Measurements from ENCODE around the gene KRABD2.

KRABD2 gene

GRCh38 chr17:8393470-8394231 is 17.1 kb upstream of the KRABD2 start:
- Histone ChIP-seq H3K9me3 (ENCODE audit: low read length) (no peaks in the 10 kb centered on the region), H3K79me2 (ENCODE audit: insufficient read depth, low read depth, low read length) (no peaks in the 10 kb centered on the region), H3K9me2 (ENCODE audit: insufficient read depth, low read length) (no peaks in the 10 kb centered on the region), H3K4me2 (ENCODE audit: low read length) (peak overlapping the region; percentile 33), H3K4me1 (ENCODE audit: insufficient read depth, low read length, poor library complexity, severe bottlenecking) (peaks cover 12% of the 10 kb centered on the region), H3K4me3 (ENCODE audit: low read depth, low read length, poor library complexity, severe bottlenecking) (no peak overlapping the region), H4K20me1 (ENCODE audit: insufficient read depth, low read length) (no peaks in the 10 kb centered on the region), H3K27ac (ENCODE audit: low read depth, low read length, poor library complexity, severe bottlenecking) (no peak overlapping the region), H2AFZ (ENCODE audit: low read length) (peak overlapping the region; percentile 58), H3K36me3 (ENCODE audit: insufficient read depth, low read length) (no peaks in the 10 kb centered on the region)
- no TSS peak for BruUV-seq (replicated peaks)
- CTCF ChIA-PET (ENCODE audit: unreplicated experiment) = no interaction called here
- TF ChIP-seq EZH2phosphoT487 (IDR thresholded peaks at IDR 0.05; ENCODE audit: borderline replicate concordance, low read depth, low read length) = no peak
- no peak for TF ChIP-seq CTCF (conservative IDR thresholded peaks at IDR 0.05; ENCODE audit: low read length)
- POLR2A ChIA-PET = interaction anchor here (0.6 to 2.2 kb wide), 4 partner anchors 10 to 508 kb away, joined by 3 to 5 read pairs (median 4); no protein-coding TSS in a partner anchor
- intact Hi-C loops (cut with micrococcal nuclease; ENCODE audit: unreplicated experiment) = no loop called here
- DNase-seq (ENCODE audit: low spot score) = peak; percentile 71

GRCh38 chr17:8392674-8393469 is 16.4 kb upstream of the KRABD2 start:
- intact Hi-C loops (cut with micrococcal nuclease; ENCODE audit: unreplicated experiment) = no loop called here
- Histone ChIP-seq H3K4me1 (ENCODE audit: insufficient read depth, low read length, poor library complexity, severe bottlenecking) (peaks cover 12% of the 10 kb centered on the region), H3K4me3 (ENCODE audit: low read depth, low read length, poor library complexity, severe bottlenecking) (no peak overlapping the region), H3K9me3 (ENCODE audit: low read length) (no peaks in the 10 kb centered on the region), H4K20me1 (ENCODE audit: insufficient read depth, low read length) (no peaks in the 10 kb centered on the region), H3K4me2 (ENCODE audit: low read length) (peak overlapping the region; percentile 33; the same call in 1 of the 2 replicates), H3K27ac (ENCODE audit: low read depth, low read length, poor library complexity, severe bottlenecking) (no peak overlapping the region), H2AFZ (ENCODE audit: low read length) (peak overlapping the region; percentile 58), H3K79me2 (ENCODE audit: insufficient read depth, low read depth, low read length) (no peaks in the 10 kb centered on the region), H3K9me2 (ENCODE audit: insufficient read depth, low read length) (no peaks in the 10 kb centered on the region), H3K36me3 (ENCODE audit: insufficient read depth, low read length) (no peaks in the 10 kb centered on the region)
- DNase-seq (ENCODE audit: low spot score) = no peak
- CTCF ChIA-PET (ENCODE audit: unreplicated experiment) = no interaction called here
- BruUV-seq (replicated peaks) = no TSS peak
- TF ChIP-seq EZH2phosphoT487 (IDR thresholded peaks at IDR 0.05; ENCODE audit: borderline replicate concordance, low read depth, low read length) (no peak), CTCF (conservative IDR thresholded peaks at IDR 0.05; ENCODE audit: low read length) (no peak)
- POLR2A ChIA-PET = interaction anchor here (0.6 kb wide), 1 partner anchor 509 kb away, joined by 3 read pairs; no protein-coding TSS in a partner anchor

All from OCI-LY7 (cell line).